GM12892 (cell line): ENCODE measurements around the gene PICALM.

Experiments used
- POLR2A ChIP-seq: IDR thresholded peaks from 2 replicates; pipeline ENCODE4 v1.6.1; 2011; ENCODE audit warnings: low read depth, low read length, control low read depth
- POLR2AphosphoS5 ChIP-seq: IDR thresholded peaks from 2 replicates; pipeline ENCODE4 v1.6.1; 2011; ENCODE audit warnings: low read depth, low read length, control low read depth
- TAF1 ChIP-seq: IDR thresholded peaks from 2 replicates; pipeline ENCODE4 v1.6.1; 2011; ENCODE audit warnings: low read depth, mild to moderate bottlenecking, control low read depth, low read length, borderline replicate concordance

GRCh38 chr11:86072211-86072610 lies 3.3 kb upstream of the PICALM start:
- TF ChIP-seq POLR2AphosphoS5 = no peak
- no peak for TF ChIP-seq TAF1
- TF ChIP-seq POLR2A = no peak
